GM21717 (cell line): ENCODE measurements around the gene REG4.
"Not testable (repeated sequence)": the region's sequence is repeated elsewhere in the genome, so short reads cannot be mapped to it uniquely, and the experiment has no call there.

Source experiments
- ATAC-seq: cut with Tn5 transposase; IDR thresholded peaks from one replicate; pipeline ENCODE4 v1.9.1; 2021; ENCODE audit warnings: mild to moderate bottlenecking, moderate library complexity; ENCODE audit not compliant: unreplicated experiment

REG4 gene

DNA sequence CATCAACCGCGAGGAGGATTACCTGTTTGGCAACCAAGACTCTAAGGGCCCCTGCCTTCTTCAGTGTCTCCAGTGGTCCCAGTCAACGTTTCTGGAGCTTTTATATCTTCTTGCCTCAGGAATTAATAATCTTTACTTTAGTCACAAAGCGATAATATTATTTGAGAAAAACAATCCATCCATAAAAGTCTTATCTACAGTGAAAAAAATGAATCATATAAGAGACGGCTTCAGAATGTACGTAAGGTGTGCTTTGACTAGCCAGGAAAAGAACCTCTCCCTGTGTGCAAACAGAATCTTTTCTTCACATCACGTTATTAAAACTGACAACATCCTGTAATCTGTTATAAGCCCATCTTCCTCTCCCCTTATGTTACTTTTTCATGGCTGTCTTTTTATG is at the start of gene REG4:
REG4 (minus strand) TSS at position 74 of the 400 bp plus-strand sequence. CDS start 2,691 bp downstream, outside the sequence.
- no peak for ATAC-seq

- ATAC-seq = no peak
Measured at GRCh38 chr1:119859647-119860046, 48.4 kb upstream of the REG4 start.

DNA sequence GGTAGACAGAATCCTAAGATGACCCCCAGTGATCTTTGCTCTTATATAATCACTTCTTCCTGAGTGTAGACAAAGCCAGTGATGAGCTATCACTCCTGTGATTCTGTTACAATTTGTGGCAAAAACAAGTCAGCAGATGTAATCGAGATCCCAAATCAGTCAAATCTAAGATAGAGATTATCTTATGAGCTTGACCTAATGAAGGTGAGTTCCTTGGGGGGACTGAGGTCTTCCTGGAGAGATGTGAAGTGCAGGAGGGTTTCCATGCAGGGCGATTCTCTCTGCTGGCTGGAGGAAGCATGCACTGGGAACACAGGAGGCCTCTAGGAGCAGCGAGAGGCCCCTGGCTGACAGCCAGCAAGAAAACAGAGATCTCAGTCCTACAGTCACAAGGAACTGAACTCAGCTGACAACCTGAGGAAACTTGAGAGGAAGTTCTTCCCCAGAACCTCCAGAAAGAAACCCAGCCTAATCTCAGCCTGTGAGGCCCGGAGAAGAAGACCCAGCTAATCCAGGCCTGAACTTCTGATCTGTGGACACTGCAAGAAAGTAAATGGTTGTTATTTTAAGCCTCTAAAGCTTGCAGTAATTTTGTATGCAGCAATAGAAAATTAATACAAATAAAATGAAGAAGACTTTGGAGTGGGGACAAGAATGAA is 47.4 kb upstream of the REG4 start:
- ATAC-seq = not testable (repeated sequence)

- ATAC-seq = no peak
Measured at GRCh38 chr1:119858126-119858525, 46.9 kb upstream of the REG4 start.

DNA sequence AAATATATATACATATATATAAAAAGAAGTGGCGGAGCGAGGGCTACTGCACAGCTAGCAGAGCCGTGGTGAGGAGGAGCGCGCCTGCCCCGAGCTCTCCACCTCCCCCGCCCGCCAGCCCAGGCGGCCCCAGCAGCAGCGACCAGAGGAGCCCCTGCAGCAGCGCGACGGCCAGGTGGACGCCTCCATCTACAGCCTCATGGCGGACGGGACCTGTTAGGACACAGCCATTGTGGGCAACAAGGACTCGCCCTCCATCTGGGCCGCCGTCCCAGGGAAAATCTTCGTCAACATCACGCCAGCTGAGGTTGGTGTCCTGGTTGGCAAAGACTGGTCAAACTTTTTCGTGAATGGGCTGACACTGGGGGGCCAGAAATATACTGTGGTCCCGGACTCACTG is 41.9 kb upstream of the REG4 start:
- ATAC-seq = no peak

DNA sequence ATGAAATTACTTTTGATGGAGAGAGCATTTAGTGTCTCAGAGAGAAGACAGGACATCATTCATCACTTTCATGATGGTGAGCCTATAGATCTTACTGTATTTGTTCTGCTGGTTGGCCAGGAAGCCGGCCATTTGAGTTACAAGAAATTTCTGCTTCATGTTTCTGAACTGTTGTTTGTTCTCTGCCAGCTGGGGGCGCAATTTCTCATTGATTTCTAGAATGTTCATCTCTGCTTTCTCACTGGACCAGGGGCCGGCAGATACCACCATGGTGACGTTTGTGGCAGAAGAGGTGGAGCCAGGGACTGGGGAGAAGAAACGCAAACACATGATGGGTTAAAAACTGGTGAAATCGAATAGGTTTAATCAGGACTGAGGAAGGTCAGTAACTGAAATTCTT is 32.9 kb upstream of the REG4 start:
- ATAC-seq = not testable (repeated sequence)

DNA sequence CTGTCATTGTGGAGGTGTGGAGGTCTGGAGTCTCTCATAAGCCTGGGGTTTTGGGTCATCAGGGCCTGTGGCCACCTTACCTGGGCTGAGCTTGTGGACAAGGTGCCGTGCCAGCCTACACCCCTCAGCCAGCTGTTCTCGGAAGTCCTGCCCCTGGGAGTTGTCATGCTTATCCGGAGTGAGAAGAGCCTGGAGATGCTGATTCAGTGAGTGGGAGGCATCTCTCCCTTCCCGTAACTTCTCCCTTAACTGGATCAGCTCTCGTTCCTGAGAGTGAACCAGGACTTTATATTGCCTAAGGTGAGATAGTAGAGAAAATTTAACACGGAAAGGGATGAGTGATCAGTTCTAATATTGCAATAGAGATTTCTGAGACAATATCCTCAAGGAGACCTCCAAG is 30.0 kb upstream of the REG4 start:
- no peak for ATAC-seq

DNA sequence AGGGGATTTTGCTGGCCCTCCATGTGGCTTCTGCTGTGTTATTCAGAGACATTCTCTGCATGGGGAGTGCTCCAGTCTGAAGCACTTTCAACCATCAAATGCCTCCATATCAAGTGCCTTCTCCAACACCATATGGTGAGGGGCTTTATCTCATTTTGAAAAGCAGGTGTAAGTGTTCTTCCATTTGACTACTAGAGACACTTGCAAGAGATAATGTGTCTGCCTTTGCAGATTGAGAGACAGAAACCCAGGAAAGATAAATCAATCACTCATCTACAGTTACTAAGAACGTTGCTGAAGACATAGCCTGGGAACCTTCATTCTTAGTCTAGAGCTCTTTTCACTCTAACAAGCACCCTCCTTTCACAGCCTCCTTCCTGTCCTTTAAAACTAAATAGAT is 29.5 kb upstream of the REG4 start:
- no peak for ATAC-seq

DNA sequence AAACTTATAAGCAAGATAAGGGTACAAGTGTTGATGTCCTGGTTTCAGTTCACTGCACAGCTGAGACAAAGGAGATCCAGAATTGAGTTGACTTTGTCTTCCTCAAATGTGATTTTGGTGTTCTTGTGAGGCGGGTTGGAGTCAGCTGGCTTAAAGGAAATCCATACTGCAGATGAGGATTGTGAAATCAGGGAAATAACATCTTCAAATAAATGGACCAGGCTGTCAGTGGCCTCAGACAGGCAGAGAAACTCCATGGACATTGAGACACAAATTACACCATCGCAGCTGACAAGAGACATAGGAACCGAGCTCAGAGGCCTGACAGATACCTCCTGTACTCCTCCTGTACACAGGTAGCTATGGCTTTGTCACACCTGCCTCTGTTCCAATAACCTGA is 27.0 kb upstream of the REG4 start:
- no peak for ATAC-seq

DNA sequence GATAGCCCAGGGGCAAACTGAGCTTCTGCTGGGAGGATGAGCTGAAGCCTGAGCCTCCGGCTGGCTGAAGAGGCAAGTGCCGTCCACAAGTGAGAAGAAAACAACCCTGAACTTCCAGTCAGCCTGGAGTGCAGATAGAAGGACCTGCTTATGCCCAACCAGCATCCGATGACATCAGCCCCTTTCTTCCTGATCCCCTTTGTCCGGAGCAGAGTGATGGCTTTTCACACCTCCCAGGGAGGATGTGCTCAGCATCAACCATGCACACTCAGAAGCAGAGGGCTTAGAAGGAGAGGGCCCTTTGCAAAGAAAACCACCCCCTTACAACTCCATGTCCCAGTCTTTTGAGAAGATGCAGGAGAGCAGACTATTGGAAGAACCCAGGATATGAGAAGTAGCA is 23.7 kb upstream of the REG4 start:
- no peak for ATAC-seq

GRCh38 chr1:119831027-119831426 is 19.8 kb upstream of the REG4 start:
- no peak for ATAC-seq

DNA sequence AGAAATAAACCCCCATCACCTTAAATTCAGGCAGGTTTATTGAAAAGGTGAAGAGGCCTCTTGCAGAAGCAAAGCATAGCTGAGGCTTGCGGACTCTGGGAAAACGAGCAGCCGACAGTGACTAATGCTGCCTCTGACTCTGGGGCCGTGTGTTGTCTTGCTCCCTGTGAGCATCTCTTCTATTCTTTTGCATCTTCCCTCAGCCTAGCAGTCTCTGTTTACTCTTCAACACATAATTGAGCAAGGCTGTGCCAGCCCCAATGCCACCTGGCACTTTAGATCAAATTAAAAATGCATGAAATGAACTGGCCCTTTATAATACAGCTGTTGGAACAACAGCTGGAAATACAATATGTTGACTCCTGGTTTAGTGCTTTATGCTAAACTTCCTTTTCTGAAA is 18.4 kb upstream of the REG4 start:
- no peak for ATAC-seq

DNA sequence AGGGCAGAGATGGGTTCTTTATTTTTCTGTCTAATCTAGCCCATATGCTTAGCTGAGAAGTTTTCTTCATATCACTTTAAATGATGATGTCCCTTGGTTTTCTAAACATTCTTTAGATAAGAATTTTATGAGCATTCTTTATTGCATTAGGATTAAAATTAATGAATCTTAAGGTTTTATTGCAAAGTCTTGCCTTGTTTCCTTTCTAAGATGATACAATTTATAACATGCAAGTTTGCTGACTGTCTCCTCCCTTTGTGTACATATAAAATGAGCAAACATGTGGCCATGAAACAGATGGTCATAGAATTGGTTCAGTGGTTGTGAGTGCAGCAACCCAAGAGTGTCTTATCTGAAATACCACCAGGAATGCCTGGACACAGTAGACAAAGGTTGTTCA is 17.7 kb upstream of the REG4 start:
- ATAC-seq = not testable (repeated sequence)

GRCh38 chr1:119828266-119828665 is 17.0 kb upstream of the REG4 start:
- no peak for ATAC-seq

- ATAC-seq = no peak
Measured at GRCh38 chr1:119827010-119827409, 15.8 kb upstream of the REG4 start.

GRCh38 chr1:119822406-119822805 is 11.1 kb upstream of the REG4 start:
- ATAC-seq = no peak

GRCh38 chr1:119818181-119818580 is 6.9 kb upstream of the REG4 start:
- no peak for ATAC-seq

GRCh38 chr1:119816407-119816806 is 5.1 kb upstream of the REG4 start:
- no peak for ATAC-seq

GRCh38 chr1:119815928-119816327 is 4.7 kb upstream of the REG4 start:
- ATAC-seq = no peak

DNA sequence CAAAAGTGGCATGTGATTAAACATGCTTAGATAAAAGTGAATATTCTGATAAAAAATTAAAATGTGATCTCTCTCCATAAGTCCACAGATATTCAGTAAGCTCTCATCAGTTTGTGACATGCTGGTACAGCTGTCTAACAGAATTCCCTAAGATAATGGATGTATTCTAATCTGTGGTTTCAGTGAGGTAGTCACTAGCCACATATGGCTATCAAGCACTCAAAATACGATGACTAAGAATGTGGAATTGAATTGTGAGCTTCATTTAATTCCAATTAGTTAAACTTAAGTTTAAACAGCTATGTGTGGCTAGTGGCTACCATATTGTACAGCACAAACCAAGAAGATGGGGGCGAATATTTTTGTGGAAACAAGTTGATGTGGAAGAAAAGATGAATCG is 4.1 kb upstream of the REG4 start:
- ATAC-seq = no peak

DNA sequence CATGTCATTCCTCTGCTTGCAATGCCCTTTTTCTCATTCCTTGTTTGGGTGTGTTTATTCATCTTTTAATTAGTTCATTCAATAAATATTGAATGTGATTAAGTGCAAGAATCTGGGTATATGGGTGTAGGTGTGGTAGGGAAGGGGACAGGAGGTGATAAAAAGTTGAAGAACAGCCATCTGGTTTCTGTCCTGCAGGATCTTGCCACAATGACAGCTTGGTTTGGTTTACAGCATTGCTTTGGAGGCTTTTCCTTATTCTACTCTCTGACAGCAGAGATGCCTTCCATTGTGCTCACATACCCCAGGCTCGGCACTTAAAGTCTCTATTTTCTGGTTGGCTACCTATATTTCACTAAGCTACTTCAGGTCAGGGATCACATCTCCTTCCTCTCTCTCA is 3.0 kb upstream of the REG4 start:
- ATAC-seq = no peak

GRCh38 chr1:119811985-119812557 is 811 bp upstream of the REG4 start:
- ATAC-seq = no peak

DNA sequence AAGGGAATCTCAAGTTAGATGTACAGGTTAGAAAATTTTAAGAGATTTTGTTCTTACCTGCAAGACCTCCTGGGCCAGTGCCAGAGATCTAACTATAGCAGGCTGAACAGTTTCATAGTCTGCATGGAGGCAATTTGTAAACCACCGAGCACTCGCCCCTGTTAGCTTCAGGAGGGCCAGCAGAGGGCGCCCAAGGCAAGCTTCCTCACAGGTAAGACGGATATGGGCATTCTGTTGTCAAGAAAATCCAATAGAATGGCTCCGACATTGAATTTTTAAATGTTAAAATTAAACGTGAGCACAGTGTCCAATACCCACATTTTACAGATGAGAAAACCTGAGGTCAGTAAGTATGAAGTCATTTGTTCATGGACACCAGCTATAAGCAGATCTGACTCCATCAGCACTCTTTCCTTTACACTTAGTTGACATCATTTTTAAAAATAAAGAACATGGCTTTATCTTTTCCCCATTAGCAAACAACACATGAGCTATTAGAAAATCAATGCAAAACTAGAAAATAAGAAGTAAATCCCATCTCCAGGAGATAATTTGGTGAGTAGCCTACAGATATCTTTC is 2.2 kb downstream of the REG4 start:
- ATAC-seq = no peak
